ENCODE results near the gene SGIP1. TPM values are rescaled to one million over a fixed set of nuclear protein-coding genes. Genes with fewer than 3 reads are reported as not detected.

Gene SGIP1
- total and polyA plus RNA-seq, 2 of the 4 experiments (the other 2 are of a cell fraction), result 27.1 to 42.7 TPM

GRCh38 chr1:66787641-66788040 lies 253.7 kb downstream of the SGIP1 start:
- POLR2A ChIA-PET (ENCODE audit: unreplicated experiment), result no interaction called here
- in situ Hi-C loops (cut with MboI; ENCODE audit: low sequenced_read_pairs), result no loop called here
- BruUV-seq (replicated peaks), result no TSS peak
- H3K18ac ChIP-seq (ENCODE audit: low read depth, low read length), result no peak overlapping the region
- no peak overlapping the region for H4K5ac ChIP-seq (ENCODE audit: low read depth, low read length)
- intact Hi-C loops (cut with micrococcal nuclease), result no loop called here
- H3K9me3 ChIP-seq (ENCODE audit: control insufficient read depth, insufficient read depth, low read length), result no peaks in the 10 kb centered on the region
- no peak overlapping the region for H4K91ac ChIP-seq (ENCODE audit: insufficient read depth, low read depth, low read length)
- no peak overlapping the region for H2BK5ac ChIP-seq (ENCODE audit: low read depth, low read length, poor library complexity, severe bottlenecking)
- no peaks in the 10 kb centered on the region for H3K79me1 ChIP-seq (ENCODE audit: low read depth in 1 of 2, low read length in 2 of 2)
- H3K4ac ChIP-seq (ENCODE audit: low read depth, low read length), result no peak overlapping the region
- no peak overlapping the region for H2BK120ac ChIP-seq (ENCODE audit: low read depth, low read length)
- ATAC-seq (ENCODE audit: low read depth) (no peak), DNase-seq (no peak)
- H2BK20ac ChIP-seq (ENCODE audit: low read depth, low read length), result no peak overlapping the region
- H3K14ac ChIP-seq (replicated peaks; ENCODE audit: low read depth, low read length), result no peak overlapping the region
- H3K9me1 ChIP-seq (ENCODE audit: insufficient read depth, low read length), result no peaks in the 10 kb centered on the region
- H3K9ac ChIP-seq (ENCODE audit: low read depth, low read length), result no peak overlapping the region
- no peak overlapping the region for H4K8ac ChIP-seq (ENCODE audit: low read depth in 2 of 2, low read length in 2 of 2)
- no peak overlapping the region for H3K4me2 ChIP-seq (ENCODE audit: low read depth, low read length)
- H4K20me1 ChIP-seq (ENCODE audit: insufficient read depth, low read length), result no peaks in the 10 kb centered on the region
- H2AFZ ChIP-seq (replicated peaks; ENCODE audit: low read length, poor library complexity), result no peak overlapping the region
- no peaks in the 10 kb centered on the region for H3K4me1 ChIP-seq (ENCODE audit: control insufficient read depth, insufficient read depth, low read length)
- no peaks in the 10 kb centered on the region for H3K36me3 ChIP-seq (ENCODE audit: control insufficient read depth, insufficient read depth, low read length)
- H2AK5ac ChIP-seq (ENCODE audit: low read depth, low read length), result no peak overlapping the region
- no peak overlapping the region for H3K4me3 ChIP-seq (ENCODE audit: insufficient read depth, low read depth, low read length)
- TF ChIP-seq FOS (IDR thresholded peaks at IDR 0.05; ENCODE audit: low read depth, low read length), result no peak
- no peak for TF ChIP-seq POLR2A (IDR thresholded peaks at IDR 0.05; ENCODE audit: low read depth, low read length)
- no peak for TF ChIP-seq NFE2L2 (IDR thresholded peaks at IDR 0.05; ENCODE audit: low read depth, low read length)
- TF ChIP-seq CEBPB (IDR thresholded peaks at IDR 0.05; ENCODE audit: low read depth, low read length), result no peak
- TF ChIP-seq MAZ (IDR thresholded peaks at IDR 0.05; ENCODE audit: borderline replicate concordance, low read depth, low read length), result no peak
- TF ChIP-seq BHLHE40 (IDR thresholded peaks at IDR 0.05; ENCODE audit: low read depth, low read length), result no peak
- no peak overlapping the region for H3K27ac ChIP-seq (ENCODE audit: insufficient read depth, low read length)
- dilution Hi-C loops (cut with HindIII; ENCODE audit: low sequenced_read_pairs, unreplicated experiment), result no loop called here
- no peaks in the 10 kb centered on the region for H3K27me3 ChIP-seq (ENCODE audit: control insufficient read depth, insufficient read depth, low read length)
- WGBS, 2 experiments (ENCODE audit: extremely low coverage in 2 of 2, insufficient read length in 1 of 2), result 100% methylated on average over 2 of the region's 4 CpGs; no CpG with 5 or more reads in 1 of the 2 experiments
- no peak overlapping the region for H3K56ac ChIP-seq (ENCODE audit: extremely low read depth, insufficient read depth, low read length)
- no peak overlapping the region for H2AK9ac ChIP-seq (replicated peaks; ENCODE audit: low read depth, low read length, poor library complexity)
- CTCF ChIA-PET, result no interaction called here
- no peak overlapping the region for H3K23ac ChIP-seq (ENCODE audit: low read depth, low read length)
- no peak overlapping the region for H2BK15ac ChIP-seq (ENCODE audit: low read depth, low read length)

All from IMR-90 (cell line).